ENCODE results near the gene RPL37.
"Not testable (repeated sequence)": the region's sequence is repeated elsewhere in the genome, so short reads cannot be mapped to it uniquely, and the experiment has no call there.

Gene RPL37

GRCh38 chr5:40833712-40834229 lies 1.3 kb downstream of the RPL37 start:
- no peak for DNase-seq

- DNase-seq = no peak
Observed at GRCh38 chr5:40832345-40832744, 2.7 kb downstream of the RPL37 start.

GRCh38 chr5:40831346-40832210 lies 3.4 kb downstream of the RPL37 start:
- DNase-seq = no peak

- no peak for DNase-seq
Observed at GRCh38 chr5:40829748-40830533, 5.1 kb downstream of the RPL37 start.

- DNase-seq = no peak
Observed at GRCh38 chr5:40828690-40829661, 6.0 kb downstream of the RPL37 start.

- no peak for DNase-seq
Observed at GRCh38 chr5:40828021-40828631, 6.9 kb downstream of the RPL37 start.

GRCh38 chr5:40827188-40827977 lies 7.6 kb downstream of the RPL37 start:
- DNase-seq = no peak

- DNase-seq = no peak
Observed at GRCh38 chr5:40826489-40827187, 8.4 kb downstream of the RPL37 start.

- DNase-seq = not testable (repeated sequence)
Observed at GRCh38 chr5:40825461-40826043, 9.5 kb downstream of the RPL37 start.

- no peak for DNase-seq
Observed at GRCh38 chr5:40823459-40823858, 11.6 kb downstream of the RPL37 start.

GRCh38 chr5:40813698-40814281 lies 21.2 kb downstream of the RPL37 start:
- DNase-seq = no peak

- no peak for DNase-seq
Observed at GRCh38 chr5:40812125-40812524, 22.9 kb downstream of the RPL37 start.

GRCh38 chr5:40801771-40802562 lies 33.1 kb downstream of the RPL37 start:
- no peak for DNase-seq

GRCh38 chr5:40799258-40799657 lies 35.8 kb downstream of the RPL37 start:
- no peak for DNase-seq

GRCh38 chr5:40798801-40799210 lies 36.2 kb downstream of the RPL37 start:
- no peak for DNase-seq

GRCh38 chr5:40798012-40798800 lies 36.8 kb downstream of the RPL37 start, which contains the start of gene PRKAA1:
TSS of gene PRKAA1 (minus strand) at chr5:40798374. CDS start at chr5:40798189, 185 bp downstream.
- DNase-seq = peak; percentile 87 to 91

- peak; percentile 70 to 78 for DNase-seq
Observed at GRCh38 chr5:40797273-40798011, 37.6 kb downstream of the RPL37 start.

All from activated CD4-positive, alpha-beta T cell treated with anti-CD3 and anti-CD28 coated beads for 4 hours (primary cell).